Stimulated activated CD4-positive, alpha-beta T cell treated with anti-CD3 and anti-CD28 coated beads, Interleukin-2, amount 100 ng/mL, for 4 hours (primary cell): ENCODE results near the gene ITGA5.

Source experiments
- DNase-seq: peaks from one replicate; pipeline ENCODE4 v3.0.0-alpha.2; 2020; ENCODE audit warnings: low read depth

The ITGA5 gene

DNA sequence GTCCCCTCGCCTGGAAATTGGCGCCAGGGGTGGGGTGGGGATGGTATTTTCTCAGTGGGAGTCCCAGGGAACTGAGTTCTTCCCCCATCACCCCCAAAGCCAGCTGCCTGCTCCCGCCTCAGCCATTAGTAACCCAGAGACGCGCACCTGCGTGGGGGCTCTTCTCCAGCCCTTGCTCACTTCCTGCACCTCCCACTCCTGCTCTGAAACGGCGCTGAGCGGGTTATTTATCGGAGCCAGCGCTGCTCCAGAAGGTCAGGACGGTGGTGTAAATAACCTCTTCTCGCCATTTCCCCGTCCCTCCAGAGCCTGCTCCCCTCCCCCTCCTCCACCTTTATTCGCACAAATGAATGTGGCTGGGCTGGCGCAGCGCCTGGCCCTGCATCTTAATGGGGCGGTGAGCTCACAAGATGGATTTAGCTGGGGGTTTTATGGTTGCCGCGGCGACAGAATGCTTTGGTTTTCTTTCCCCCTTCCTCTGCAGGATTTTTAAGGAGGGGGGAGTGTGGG lies 67.0 kb downstream of the ITGA5 start:
- DNase-seq, result peak; percentile 56

DNA sequence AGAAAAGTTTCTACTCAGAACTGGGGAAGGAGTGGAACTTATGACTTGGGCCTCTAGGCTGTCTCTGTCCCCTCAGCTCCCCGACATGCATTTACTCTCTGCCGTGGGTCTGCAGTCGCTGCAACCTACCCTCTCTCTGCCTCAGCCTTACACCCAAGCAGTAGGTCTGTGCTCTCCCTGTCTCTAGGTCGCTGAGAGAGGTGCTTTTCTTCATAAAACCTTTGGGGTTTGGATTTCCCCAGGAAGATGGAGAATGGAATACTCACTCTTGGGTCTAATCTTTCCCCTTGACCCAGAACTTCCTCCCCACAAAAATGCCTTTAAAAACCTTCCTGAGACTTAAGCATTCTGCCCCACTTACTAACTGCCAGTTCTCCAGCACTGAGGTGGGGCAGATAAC lies 67.7 kb downstream of the ITGA5 start:
- no peak for DNase-seq

DNA sequence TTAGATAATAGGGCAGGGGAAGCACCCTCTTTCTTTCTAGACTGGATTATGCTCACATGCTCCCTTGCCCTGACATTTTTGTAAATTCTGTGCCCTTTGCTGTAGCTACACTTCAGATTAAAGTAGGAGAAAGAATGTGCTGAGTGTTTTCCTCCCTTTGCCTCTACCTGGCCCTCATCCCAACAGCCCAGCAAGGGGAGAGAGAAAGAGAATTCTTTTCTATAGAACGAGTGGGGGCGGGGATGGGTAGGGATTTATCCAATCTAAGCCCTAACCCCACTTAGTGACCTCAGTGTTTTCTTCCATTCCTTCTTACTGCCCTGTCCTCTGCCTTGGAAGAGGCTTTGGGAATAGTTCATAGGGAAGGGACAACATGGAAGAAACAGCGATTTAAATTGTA lies 68.3 kb downstream of the ITGA5 start:
- DNase-seq, result no peak

DNA sequence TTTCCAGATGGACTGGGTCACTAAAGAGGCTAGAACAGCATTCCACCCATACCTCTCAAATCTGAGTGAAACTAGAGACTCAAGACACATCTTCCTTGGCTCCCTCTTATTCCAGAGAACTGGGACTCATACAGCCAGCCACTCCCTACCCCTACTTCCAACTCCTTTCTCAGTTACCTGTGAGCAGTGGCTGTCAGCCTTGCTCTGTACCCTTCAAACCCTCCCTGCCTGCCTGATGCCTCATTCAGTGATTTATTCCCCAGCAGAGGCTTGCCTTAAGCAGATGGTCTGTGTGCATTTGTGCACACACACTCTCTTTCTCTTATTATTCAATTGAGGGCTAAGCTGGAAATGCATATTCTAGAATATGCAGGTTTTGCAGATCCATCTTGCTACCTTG lies 69.4 kb downstream of the ITGA5 start:
- no peak for DNase-seq

DNA sequence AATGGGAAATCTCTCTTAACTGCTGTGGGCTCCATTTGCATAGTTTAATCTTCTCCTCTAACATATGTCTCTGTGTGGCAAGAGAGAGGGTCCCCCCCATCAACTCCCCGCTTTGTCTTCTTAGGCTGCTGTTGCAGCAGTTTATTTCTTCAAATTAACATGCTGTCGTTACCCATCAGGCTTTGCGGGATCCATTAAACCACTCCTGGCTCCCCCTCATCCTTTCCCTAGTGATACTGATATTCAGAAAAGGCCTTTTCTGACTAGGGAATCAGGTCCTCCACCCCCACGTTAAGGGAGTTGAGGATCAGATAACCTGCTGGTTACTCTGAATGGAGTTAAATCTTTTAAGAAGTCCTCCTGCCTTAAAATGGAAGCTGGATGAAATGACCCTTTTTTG lies 70.0 kb downstream of the ITGA5 start:
- no peak for DNase-seq
